HG02588 (cell line): Measurements from ENCODE around the gene RIF1.

Source experiments
- ATAC-seq: cut with Tn5 transposase; IDR thresholded peaks from one replicate; pipeline ENCODE4 v1.9.1; 2021; ENCODE audit warnings: mild to moderate bottlenecking, moderate library complexity; ENCODE audit not compliant: unreplicated experiment

Gene RIF1

DNA sequence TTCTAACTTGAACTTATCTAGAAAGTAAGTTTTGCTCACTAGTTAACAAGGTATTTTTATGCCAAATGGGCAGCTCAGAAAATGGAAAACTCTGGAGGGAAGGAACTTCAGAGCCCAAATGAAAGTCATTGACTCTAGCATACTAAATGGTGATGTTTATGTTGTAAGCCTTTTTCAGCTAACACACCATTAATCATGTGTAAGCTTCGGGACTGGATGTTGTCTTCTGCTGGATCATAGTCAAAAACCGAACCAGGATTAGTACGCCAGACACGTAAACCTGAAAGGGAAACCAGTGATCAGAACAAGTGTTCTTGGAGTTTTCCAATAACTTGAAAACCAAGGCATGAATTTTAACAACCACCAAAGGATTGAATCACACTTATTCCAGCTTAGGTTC lies 81.8 kb downstream of the RIF1 start:
- ATAC-seq = no peak

DNA sequence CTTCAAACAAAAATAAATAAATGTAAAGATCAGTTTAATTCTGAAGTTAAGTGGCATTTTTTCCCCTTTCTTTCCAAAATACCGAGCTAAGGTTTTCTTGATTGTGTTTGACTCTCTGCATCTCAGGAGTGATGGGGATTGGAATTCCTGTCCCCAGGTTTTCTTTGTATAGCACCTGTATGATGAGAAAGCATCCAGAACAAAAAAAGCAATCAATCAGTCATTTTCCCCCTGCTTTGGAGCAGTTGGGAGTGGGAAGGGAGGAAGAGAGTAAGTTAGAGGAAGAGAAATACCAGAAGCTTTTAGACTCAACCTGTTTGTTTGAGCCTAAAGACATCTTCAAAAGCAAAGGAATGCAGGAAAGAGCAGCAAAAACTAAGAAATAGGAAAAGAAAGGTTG lies 88.5 kb downstream of the RIF1 start:
- ATAC-seq = no peak

DNA sequence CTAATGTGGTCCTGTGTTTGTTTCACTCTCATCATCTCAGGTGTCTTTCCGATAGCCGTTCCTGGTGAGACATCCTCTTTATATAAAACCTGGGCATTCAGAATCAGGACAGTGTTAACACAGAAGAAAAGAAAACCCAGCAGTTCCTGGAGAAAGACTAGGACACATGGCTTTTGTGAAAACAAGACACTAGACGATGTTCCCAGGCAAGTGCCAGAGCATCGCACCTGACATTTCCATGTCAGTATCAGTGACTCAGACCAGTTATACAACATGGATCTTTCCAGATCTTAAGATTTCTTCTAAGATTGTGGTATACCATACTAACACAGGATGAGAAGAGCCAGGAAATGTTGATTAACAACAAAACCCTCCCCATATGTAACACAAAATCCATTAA lies 96.5 kb downstream of the RIF1 start:
- ATAC-seq = no peak

DNA sequence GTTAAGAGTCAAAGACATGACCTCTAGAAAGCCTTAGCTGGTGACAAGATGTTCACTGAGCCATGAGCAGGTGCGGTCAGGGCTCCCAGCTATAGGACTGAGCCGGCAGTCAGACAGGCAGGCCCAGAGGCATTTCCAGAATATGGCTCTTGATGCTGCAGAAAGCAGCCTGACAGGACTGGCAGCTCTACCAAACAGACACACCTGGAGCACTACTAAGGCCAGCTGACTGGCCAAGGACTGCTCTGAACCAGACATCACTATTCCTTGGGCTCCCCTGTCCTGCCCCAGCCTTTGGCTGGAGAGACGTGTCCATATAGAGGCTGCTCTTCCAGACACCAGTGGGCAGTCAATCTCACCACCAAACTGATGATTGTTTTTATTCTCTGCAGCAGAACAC lies 98.8 kb downstream of the RIF1 start:
- no peak for ATAC-seq

- ATAC-seq = no peak
Measured at GRCh38 chr2:151518802-151519201, 109.1 kb downstream of the RIF1 start.

DNA sequence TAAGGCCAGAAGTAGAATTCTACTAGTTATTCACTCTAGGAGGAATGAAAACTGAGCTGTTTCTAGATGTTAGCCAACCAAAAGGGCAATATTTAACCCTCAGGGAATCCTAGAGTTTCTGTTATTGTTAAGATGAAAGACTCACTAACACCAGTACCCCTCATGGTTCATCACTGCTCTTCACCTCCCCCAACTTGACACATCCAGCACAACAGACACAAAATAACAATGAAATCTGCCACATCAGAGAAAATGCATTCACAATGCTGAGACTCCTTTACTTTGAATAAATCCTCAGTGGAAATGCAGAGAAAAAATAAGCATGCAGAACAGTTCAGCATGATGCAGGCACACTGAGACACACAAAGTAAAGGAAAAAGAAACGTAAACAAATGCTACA lies 111.3 kb downstream of the RIF1 start:
- no peak for ATAC-seq

- no peak for ATAC-seq
Measured at GRCh38 chr2:151522556-151522955, 112.9 kb downstream of the RIF1 start.

DNA sequence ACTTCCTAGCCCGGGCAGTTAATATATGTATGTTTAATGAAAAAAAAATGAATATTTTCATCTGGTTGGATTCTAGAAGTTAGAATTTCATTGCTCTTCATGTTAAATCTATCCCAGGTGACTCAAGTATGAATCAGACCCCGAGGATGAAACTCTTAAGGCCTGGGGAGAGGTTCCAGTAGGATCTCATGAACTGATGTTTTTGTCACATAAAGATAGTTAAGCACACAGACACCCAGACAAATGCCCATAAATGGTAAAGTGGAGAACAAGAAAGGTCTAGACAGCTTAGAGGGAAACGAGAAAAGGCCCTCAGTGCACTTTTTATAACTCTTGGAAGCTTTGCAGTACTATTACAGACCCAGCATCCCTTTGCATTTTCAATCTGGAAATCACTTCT lies 114.1 kb downstream of the RIF1 start:
- no peak for ATAC-seq

- no peak for ATAC-seq
Measured at GRCh38 chr2:151525821-151526373, 116.2 kb downstream of the RIF1 start.

- ATAC-seq = no peak
Measured at GRCh38 chr2:151526572-151527090, 116.9 kb downstream of the RIF1 start.
